GM19023 (cell line): ENCODE data around the gene SCFD2.
"Not testable (repeated sequence)": the region's sequence is repeated elsewhere in the genome, so short reads cannot be mapped to it uniquely, and the experiment has no call there.

Source experiments
- ATAC-seq: cut with Tn5 transposase; IDR thresholded peaks from one replicate; pipeline ENCODE4 v1.9.1; 2021; ENCODE audit warnings: mild to moderate bottlenecking, moderate library complexity; ENCODE audit not compliant: unreplicated experiment

SCFD2 gene

GRCh38 chr4:53267026-53267425, 98.8 kb downstream of the SCFD2 start:
- ATAC-seq = no peak

- not testable (repeated sequence) for ATAC-seq
These were observed 109.9 kb downstream of the SCFD2 start for GRCh38 chr4:53255986-53256385.

DNA sequence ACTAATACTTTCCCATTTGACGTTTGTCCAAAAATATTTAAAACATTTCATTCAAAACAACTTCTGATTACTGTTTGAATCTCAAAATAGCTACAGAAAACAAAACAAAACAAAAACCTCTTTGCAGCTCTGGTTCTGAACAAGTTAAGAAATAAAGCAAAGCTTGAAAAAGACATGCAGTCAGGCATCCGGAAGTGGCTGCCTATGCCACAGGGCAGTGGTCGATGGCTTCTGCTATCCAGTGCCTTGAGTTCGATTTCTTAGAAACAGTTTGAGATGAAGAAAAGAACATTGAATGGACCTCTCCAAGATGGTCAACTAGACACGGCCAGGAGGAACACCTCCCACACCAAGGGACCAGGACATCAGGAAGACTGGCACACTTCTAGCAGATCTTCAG, 125.3 kb downstream of the SCFD2 start:
- ATAC-seq = no peak

GRCh38 chr4:53238352-53238751, 127.5 kb downstream of the SCFD2 start:
- not testable (repeated sequence) for ATAC-seq

GRCh38 chr4:53237811-53238210, 128.1 kb downstream of the SCFD2 start:
- not testable (repeated sequence) for ATAC-seq

DNA sequence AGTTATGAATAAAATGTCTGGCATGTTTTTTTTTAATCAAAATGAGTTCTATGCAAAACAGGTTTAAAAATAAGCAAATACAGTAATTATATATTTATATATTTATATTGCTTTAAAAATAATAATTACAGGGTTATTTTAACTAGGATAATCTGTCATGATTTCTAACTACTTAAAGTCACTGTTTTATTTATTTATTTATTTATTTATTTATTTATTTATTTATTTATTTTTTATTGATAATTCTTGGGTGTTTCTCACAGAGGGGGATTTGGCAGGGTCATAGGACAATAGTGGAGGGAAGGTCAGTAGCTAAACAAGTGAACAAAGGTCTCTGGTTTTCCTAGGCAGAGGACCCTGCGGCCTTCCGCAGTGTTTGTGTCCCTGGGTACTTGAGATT, 129.2 kb downstream of the SCFD2 start:
- ATAC-seq = not testable (repeated sequence)

DNA sequence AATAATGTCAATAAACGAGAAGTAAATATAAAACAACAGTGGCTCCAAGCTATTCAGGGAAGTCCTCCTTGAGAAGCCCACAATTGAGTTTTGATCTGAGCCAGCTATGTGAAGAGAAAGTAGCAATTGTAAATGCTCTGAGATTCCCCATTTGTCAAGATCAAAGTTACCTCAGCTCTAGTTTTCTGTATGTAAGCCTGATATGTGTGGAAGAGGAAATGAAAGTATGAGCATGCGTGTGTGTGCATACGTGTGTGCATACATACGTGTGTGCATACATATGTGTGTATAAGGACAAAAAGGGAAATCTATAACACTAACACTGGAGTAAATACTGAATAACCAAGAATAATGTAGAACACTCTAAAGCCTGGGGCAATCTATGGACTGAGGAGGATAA, 130.3 kb downstream of the SCFD2 start:
- ATAC-seq = no peak

GRCh38 chr4:53234669-53235068, 131.2 kb downstream of the SCFD2 start:
- no peak for ATAC-seq

DNA sequence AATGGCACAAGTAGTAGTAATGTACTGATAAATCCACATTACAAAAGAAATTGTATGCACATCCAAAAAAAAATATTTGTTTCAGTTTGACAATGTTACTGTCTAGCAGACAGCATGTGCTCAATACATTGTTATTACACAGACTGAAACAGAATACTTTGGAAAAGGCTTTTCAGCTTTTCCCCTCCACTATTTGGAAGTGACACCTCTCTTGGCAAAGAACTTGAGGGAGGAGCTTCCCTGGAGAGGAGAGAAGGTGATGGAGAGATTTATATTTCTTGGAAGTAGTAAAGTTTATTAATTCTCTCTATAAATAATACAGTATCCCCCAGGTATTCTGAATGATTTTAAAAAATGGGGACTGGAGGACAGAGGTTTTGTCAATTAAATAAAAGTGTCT, 131.8 kb downstream of the SCFD2 start:
- no peak for ATAC-seq

- ATAC-seq = no peak
These were observed 132.6 kb downstream of the SCFD2 start for GRCh38 chr4:53233114-53233795.

- ATAC-seq = no peak
These were observed 133.5 kb downstream of the SCFD2 start for GRCh38 chr4:53232371-53232770.

GRCh38 chr4:53228036-53228435, 137.8 kb downstream of the SCFD2 start:
- no peak for ATAC-seq

DNA sequence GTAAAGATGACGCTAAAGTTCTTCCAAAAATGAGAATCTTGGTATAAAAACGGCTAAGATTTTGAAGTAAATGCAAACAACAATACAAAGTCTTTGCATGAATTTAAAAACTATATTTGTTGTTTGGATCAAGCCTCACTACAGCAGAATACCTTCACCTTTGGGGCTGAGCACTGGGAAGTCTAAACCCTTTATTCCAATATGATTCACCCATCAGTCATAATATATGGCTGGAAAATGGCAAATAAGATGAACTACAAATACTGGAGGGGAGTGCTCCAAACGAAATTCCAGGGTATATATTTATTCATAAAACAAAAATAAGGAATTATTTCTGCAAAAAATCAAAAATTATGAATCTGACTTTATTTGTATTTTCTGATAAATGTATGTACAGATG, 138.4 kb downstream of the SCFD2 start:
- ATAC-seq = no peak

DNA sequence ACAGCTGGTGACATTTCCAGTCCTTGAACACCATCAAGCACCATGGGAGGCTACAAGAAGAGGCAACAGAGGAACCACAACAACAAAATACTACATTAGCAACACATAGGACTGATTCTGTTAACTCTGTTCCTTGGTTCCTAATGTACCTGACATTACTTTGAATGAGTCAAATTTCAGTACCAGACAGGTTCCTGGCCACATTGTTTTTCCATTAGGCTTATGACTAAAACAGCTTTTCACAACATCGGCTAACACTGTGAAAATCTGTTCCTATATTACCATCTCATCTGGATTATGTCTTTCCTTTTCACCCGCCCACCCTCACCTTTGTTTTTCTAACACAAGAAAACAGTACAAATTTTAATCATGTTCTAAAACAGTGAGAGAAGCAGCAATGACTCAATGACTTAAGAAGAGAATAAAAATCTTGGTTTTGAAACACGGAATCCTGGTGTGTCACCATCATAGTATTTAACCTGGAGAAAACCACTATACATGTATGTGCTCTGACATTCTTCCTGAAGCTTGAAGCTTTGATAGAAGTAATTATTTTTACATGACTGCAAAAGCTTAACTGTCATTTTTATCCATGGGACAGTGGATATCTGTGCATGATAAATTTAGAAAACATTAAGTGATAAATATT, 143.9 kb downstream of the SCFD2 start:
- no peak for ATAC-seq

- not testable (repeated sequence) for ATAC-seq
These were observed 146.7 kb downstream of the SCFD2 start for GRCh38 chr4:53219148-53219547.

DNA sequence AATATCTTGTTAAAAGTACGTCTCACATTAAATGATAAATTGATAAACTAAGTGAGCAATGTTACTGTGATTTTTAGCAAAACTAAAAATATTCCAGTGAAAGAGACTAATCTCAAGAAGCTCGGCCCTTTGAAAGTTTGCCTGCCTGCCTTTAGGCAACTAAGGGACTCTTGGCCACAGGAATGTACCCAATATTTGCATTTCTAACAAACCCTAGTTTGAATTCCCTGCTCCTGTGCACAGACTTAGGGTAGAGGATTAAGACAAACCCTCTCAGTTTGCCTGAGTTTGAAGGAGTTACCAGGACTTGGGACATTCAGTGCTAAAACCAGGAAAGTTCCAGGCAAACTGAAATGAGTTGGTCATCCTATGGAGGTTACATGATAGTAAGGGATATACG, 157.1 kb downstream of the SCFD2 start:
- no peak for ATAC-seq

- ATAC-seq = no peak
These were observed 159.9 kb downstream of the SCFD2 start for GRCh38 chr4:53205970-53206369.

DNA sequence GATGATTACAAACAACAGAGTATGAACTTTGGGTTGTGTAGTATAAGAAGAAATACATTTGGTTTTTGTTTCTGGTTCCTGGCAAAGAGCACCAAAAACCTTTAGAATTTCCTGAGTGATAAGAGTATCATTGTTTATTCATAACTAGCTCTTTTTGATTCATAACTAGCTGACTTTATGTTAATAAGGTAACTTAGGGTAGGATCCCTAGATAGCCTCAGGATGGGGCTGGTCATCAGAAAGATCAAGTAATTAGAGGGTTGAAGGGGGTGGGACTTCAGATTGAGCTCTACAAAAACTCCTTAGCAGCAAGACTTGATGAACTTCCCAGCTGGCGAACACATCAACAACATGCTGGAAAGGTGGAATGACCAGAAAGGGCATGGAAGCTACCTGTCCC, 166.5 kb downstream of the SCFD2 start:
- no peak for ATAC-seq

GRCh38 chr4:53197772-53198142, 168.1 kb downstream of the SCFD2 start:
- ATAC-seq = no peak

DNA sequence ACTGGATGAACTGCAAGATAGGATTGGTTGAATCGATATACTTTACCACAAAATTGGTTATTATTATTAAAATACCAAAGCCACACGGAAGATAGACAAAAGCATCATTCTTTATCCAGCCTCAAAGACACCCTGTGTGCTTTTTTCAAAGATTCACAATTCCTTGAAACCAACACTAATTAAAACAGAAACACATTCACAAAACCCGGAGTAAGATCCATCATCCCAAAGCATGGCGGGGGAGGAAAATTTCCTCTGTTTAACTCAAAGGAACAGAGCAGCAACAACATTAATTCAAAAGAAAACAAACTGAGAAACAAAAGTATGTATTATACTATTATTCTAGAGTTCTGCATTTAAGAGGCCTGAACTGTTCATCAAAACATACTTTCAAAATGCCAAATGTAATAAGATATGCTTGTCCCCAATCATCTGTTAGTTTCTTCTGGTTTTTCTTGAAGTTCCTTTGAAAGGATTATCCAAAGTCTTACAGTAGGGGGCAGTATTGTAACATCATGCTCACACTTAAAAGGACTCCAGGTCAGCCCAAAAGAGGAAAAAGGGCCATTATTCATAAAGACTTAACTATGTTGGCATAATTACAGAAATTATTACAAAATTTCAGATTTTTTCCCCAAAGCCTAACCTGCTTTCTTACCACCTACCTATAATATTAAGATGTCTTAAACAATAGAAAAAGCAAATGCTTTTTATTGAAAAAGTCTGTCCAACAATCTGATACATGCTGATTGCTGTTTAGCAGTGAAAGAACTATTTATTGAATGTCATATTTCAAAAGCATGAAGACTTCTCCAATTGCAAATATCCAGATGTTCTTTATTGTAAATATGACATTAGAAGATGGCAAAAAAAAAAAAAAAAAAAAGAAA, 168.7 kb downstream of the SCFD2 start:
- ATAC-seq = no peak

DNA sequence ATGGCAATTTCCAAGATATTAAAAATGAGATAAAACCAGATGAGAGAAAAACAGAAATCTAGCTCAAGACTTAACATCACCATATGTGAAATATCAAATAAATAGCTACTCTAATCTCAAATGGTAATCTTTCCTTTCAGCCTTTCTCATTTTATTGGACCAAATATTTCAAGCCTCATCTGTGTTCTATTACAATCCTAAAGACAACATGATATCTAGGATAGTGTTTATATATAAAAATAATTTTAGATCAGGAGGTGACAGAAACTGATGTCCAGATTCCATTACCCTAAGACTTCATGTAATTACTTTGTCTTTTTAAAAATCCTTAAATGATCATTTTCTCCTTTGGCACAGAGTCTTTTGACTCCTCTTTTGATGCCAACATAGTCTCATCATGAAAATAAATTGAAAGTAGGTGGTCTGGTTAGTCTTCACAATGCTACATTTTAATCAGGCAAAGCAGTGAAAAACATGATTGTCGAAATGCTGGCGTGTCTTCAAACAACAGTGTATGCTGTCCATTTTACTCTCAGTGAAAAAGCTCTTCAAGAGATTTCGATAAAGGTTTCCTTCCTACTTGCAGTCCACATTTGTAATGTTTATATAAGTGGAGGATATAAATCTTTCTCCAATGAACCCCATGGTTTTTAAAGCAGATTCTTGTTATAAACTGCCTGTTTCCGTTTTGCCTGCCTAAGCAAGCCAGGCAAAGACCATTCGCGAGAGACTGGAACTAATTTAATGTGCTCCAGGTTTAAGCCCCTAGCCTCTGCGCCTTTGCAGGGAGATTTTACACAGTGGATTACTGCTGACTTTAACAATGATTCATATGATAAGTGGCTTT, 169.8 kb downstream of the SCFD2 start:
- no peak for ATAC-seq
